ENCODE measurements around the gene STRA6.
A peak's percentile ranks its signal among the peaks of the same experiment; 100 is the strongest.

The STRA6 gene

GRCh38 chr15:74138642-74139041, 63.9 kb downstream of the STRA6 start:
- Mint-ChIP-seq H3K36me3 (ENCODE audit: insufficient read depth) (no peaks in the 10 kb centered on the region), H3K9me3 (no peaks in the 10 kb centered on the region), H3K4me1 (ENCODE audit: low read depth in 2 of 2) (peaks cover 6 to 13% of the 10 kb centered on the region in 2 donors), H3K27ac (no peak overlapping the region), H3K4me3 (no peak overlapping the region), H3K27me3 (peaks cover 63 to 85% of the 10 kb centered on the region in 2 donors)
- ATAC-seq (replicated peaks) (no peak), DNase-seq (no peak)

GRCh38 chr15:74137537-74137894, 65.1 kb downstream of the STRA6 start:
- peaks cover 6 to 13% of the 10 kb centered on the region in 2 donors for H3K4me1 Mint-ChIP-seq (ENCODE audit: low read depth in 2 of 2)
- no peak overlapping the region for H3K4me3 Mint-ChIP-seq
- peaks cover 6% of the 10 kb centered on the region for H3K36me3 Mint-ChIP-seq (ENCODE audit: insufficient read depth)
- no peaks in the 10 kb centered on the region for H3K9me3 Mint-ChIP-seq
- no peak for DNase-seq
- H3K27me3 Mint-ChIP-seq, result peaks cover 70 to 91% of the 10 kb centered on the region in 2 donors
- ATAC-seq (replicated peaks), result no peak
- no peak overlapping the region for H3K27ac Mint-ChIP-seq

DNA sequence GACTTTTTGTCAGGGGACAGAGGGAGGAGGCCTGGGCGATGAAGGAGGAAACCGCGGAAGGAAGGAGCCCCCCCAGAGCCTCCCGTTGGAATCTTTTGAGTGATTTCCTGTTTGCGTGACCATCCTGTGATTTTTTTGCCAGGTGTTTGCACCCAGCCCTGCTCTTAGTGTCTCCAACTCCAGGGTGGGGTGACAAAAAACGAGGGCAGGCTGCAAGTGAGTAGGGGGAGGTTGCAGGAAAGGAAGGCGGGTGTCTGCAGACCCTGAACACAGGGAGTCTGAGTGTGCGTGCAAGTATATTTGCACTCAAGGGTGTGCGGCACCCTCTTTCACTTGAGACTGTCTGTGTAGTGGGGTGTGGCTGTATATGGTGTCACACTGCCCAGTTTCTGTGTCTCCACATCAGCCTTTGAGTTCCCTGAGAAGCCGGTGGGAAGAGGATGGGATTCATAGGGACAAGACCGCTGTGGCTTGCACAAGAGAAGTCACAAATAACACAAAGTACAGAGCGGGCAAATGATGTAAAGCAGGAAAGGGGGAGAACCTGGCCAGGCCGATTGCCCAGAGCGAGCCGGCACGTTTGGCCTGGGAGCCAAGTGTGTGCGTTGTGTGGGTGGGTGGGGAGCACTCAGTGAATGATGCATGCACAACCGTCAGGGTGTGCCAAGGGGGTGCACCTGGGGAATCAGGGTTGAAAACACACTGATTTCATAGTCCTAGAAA, 65.6 kb downstream of the STRA6 start:
- no peak for DNase-seq
- no peak overlapping the region for H3K27ac Mint-ChIP-seq
- peak overlapping the region; percentile 64 to 65 for H3K4me3 Mint-ChIP-seq
- peaks cover 6% of the 10 kb centered on the region for H3K36me3 Mint-ChIP-seq (ENCODE audit: insufficient read depth)
- ATAC-seq (replicated peaks), result no peak
- H3K9me3 Mint-ChIP-seq, result no peaks in the 10 kb centered on the region
- H3K27me3 Mint-ChIP-seq, result peaks cover 71 to 91% of the 10 kb centered on the region in 2 donors
- peaks cover 6 to 15% of the 10 kb centered on the region in 2 donors for H3K4me1 Mint-ChIP-seq (ENCODE audit: low read depth in 2 of 2)

DNA sequence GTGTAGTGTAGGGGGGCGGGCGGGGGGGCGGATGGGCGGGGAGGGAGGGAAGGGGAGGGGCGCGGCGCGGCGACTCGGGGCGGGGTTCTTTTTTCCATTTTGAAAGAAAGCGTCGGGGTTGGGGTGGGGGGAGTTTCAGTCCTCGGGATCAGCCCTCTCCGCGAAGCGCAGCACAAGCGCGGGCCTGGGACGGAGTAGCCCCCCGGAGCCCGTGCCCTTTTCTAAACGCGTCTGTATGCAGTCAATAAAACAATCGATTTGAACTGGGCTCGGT, 66.1 kb downstream of the STRA6 start:
- Mint-ChIP-seq H3K4me1 (ENCODE audit: low read depth in 2 of 2) (peaks cover 6 to 18% of the 10 kb centered on the region in 2 donors), H3K27me3 (peaks cover 76 to 92% of the 10 kb centered on the region in 2 donors), H3K27ac (no peak overlapping the region), H3K36me3 (ENCODE audit: insufficient read depth) (peaks cover 6% of the 10 kb centered on the region), H3K4me3 (peak overlapping the region; percentile 64 to 65), H3K9me3 (no peaks in the 10 kb centered on the region)
- DNase-seq, result no peak
- no peak for ATAC-seq (replicated peaks)

GRCh38 chr15:74135041-74135565, 67.5 kb downstream of the STRA6 start:
- H3K9me3 Mint-ChIP-seq, result no peaks in the 10 kb centered on the region
- H3K27me3 Mint-ChIP-seq, result peaks cover 90 to 98% of the 10 kb centered on the region in 2 donors
- DNase-seq, result no peak
- no peak for ATAC-seq (replicated peaks)
- no peak overlapping the region for H3K27ac Mint-ChIP-seq
- peaks cover 6 to 18% of the 10 kb centered on the region in 2 donors for H3K4me1 Mint-ChIP-seq (ENCODE audit: low read depth in 2 of 2)
- peak overlapping the region; percentile 32 to 65 for H3K4me3 Mint-ChIP-seq
- H3K36me3 Mint-ChIP-seq (ENCODE audit: insufficient read depth), result peaks cover 6% of the 10 kb centered on the region

GRCh38 chr15:74134387-74135027, 68.1 kb downstream of the STRA6 start:
- Mint-ChIP-seq H3K27ac (no peak overlapping the region), H3K36me3 (ENCODE audit: insufficient read depth) (peaks cover 6% of the 10 kb centered on the region), H3K9me3 (no peaks in the 10 kb centered on the region), H3K4me3 (peak overlapping the region in 1 of 2 donors; percentile 65), H3K4me1 (ENCODE audit: low read depth in 2 of 2) (peaks cover 6 to 19% of the 10 kb centered on the region in 2 donors), H3K27me3 (peaks cover 91 to 98% of the 10 kb centered on the region in 2 donors)
- no peak for DNase-seq
- no peak for ATAC-seq (replicated peaks)

DNA sequence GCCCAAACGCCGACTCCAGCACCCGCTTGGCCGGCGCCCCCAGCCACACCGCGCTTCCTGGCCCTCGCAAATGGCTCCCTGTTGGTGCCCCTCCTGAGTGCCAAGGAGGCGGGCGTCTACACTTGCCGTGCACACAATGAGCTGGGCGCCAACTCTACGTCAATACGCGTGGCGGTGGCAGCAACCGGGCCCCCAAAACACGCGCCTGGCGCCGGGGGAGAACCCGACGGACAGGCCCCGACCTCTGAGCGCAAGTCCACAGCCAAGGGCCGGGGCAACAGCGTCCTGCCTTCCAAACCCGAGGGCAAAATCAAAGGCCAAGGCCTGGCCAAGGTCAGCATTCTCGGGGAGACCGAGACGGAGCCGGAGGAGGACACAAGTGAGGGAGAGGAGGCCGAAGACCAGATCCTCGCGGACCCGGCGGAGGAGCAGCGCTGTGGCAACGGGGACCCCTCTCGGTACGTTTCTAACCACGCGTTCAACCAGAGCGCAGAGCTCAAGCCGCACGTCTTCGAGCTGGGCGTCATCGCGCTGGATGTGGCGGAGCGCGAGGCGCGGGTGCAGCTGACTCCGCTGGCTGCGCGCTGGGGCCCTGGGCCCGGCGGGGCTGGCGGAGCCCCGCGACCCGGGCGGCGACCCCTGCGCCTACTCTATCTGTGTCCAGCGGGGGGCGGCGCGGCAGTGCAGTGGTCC, 68.7 kb downstream of the STRA6 start:
- Mint-ChIP-seq H3K4me1 (ENCODE audit: low read depth in 2 of 2) (peaks cover 6 to 23% of the 10 kb centered on the region in 2 donors), H3K27ac (no peak overlapping the region), H3K36me3 (ENCODE audit: insufficient read depth) (peaks cover 8% of the 10 kb centered on the region), H3K9me3 (no peaks in the 10 kb centered on the region), H3K4me3 (no peak overlapping the region), H3K27me3 (peaks cover 91 to 98% of the 10 kb centered on the region in 2 donors)
- DNase-seq (no peak), ATAC-seq (replicated peaks) (no peak)

- Mint-ChIP-seq H3K4me3 (no peak overlapping the region), H3K27me3 (peaks cover 88 to 98% of the 10 kb centered on the region in 2 donors), H3K9me3 (no peaks in the 10 kb centered on the region), H3K36me3 (ENCODE audit: insufficient read depth) (peaks cover 8% of the 10 kb centered on the region), H3K27ac (no peak overlapping the region), H3K4me1 (ENCODE audit: low read depth in 2 of 2) (peaks cover 6 to 24% of the 10 kb centered on the region in 2 donors)
- DNase-seq (no peak), ATAC-seq (replicated peaks) (no peak)
Observed at GRCh38 chr15:74132681-74133651, 69.6 kb downstream of the STRA6 start.

- ATAC-seq (replicated peaks) (no peak), DNase-seq (no peak)
- peaks cover 8% of the 10 kb centered on the region for H3K36me3 Mint-ChIP-seq (ENCODE audit: insufficient read depth)
- H3K27ac Mint-ChIP-seq, result no peak overlapping the region
- peak overlapping the region in 1 of 2 donors; percentile 9 for H3K4me3 Mint-ChIP-seq
- peaks cover 84 to 97% of the 10 kb centered on the region in 2 donors for H3K27me3 Mint-ChIP-seq
- H3K9me3 Mint-ChIP-seq, result no peaks in the 10 kb centered on the region
- H3K4me1 Mint-ChIP-seq (ENCODE audit: low read depth in 2 of 2), result peaks cover 4 to 22% of the 10 kb centered on the region in 2 donors
Observed at GRCh38 chr15:74131628-74132413, 70.8 kb downstream of the STRA6 start.

DNA sequence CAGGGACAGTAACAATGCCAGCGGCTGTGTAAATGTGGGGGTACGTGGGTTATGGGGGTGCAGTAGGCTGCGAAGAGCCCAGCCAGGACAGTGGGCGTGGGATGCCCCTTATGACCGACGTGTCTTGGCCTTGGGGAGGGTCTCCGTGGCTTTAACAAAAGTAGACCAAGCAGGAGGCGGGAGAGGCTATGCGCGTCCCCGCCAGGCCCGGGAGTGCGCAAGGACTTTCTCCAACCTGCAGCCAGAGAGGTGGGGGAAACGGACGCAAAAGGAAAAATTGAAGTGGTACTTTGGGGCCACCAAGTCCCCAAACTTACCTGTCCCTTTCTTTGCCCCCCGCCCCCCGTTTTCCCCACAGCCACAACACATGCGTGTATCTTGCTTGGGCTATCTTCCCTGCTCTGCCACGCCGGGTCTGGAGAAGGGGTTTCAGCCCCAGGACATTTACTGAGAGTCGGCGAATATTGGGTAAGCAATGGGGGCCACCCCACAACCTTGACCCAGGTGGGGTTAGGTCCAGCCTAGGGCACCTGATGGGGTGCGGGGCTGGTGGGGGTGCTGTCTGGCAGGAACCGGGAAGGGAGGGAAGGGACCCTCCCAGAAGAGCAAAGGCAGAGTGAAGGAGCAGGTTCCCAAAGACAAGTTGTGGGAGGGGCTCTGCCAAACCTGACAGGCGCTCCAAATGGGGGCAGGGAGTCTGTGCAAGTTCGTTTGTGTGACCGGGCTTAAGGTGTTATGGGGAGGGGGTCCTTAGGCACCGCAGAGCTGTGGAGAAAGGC, 71.5 kb downstream of the STRA6 start:
- H3K27ac Mint-ChIP-seq, result no peak overlapping the region
- H3K4me3 Mint-ChIP-seq, result no peak overlapping the region
- DNase-seq, result no peak
- ATAC-seq (replicated peaks), result no peak
- H3K27me3 Mint-ChIP-seq, result peaks cover 82 to 96% of the 10 kb centered on the region in 2 donors
- peaks cover 8% of the 10 kb centered on the region for H3K36me3 Mint-ChIP-seq (ENCODE audit: insufficient read depth)
- H3K4me1 Mint-ChIP-seq (ENCODE audit: low read depth in 2 of 2), result peaks cover 0 to 19% of the 10 kb centered on the region in 2 donors
- no peaks in the 10 kb centered on the region for H3K9me3 Mint-ChIP-seq

DNA sequence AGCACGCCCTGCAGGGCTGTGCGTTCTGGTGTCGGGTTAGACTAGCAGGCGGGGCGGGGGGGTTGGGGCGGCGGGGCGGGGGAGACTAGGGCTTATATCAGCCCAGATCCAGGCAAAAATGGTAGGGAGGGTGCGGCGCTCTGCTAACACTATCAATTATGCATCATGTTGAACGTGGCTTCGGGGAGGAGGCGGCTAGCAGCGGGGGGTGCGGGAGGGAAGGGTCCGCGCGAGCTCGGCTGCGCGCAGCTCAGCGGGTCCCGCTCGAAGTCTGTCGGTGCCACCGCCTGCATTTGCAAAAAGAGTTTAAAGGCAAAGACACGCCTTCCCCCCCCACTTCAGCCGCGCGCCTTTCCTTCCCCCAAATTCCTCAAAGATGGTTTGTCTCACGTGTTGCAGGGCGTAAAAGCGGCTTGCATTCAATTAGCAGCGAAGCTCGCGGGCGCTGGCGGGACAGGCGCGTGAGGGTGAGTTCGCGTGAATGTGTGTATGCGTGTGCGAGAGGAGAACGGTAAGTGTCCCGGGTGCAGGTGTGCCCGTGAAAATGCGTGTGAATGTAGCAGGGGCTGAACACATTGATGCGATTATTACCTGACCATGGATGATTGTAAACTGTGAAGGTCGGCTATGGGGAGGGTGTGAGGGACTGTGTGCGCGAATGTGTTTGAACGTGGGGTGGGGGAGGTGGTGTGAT, 72.3 kb downstream of the STRA6 start, which contains the start of gene ISLR2:
TSS of gene ISLR2 (plus strand) at position 432 of the 694 bp plus-strand sequence. CDS start 2,169 bp downstream, outside the sequence.
- Mint-ChIP-seq H3K27ac (no peak within 1 kb of the TSS), H3K4me3 (peak within 1 kb of the TSS; percentile 9 to 36), H3K27me3 (peaks cover 81 to 94% of the 10 kb centered on the region in 2 donors), H3K4me1 (ENCODE audit: low read depth in 2 of 2) (peaks cover 0 to 17% of the 10 kb centered on the region in 2 donors), H3K9me3 (no peaks in the 10 kb centered on the region), H3K36me3 (ENCODE audit: insufficient read depth) (peaks cover 8% of the 10 kb centered on the region)
- no peak for DNase-seq
- ATAC-seq (replicated peaks), result no peak

Measured in effector memory CD8-positive, alpha-beta T cell (primary cell).